ENCODE data around the gene BHLHE23. TPM values are rescaled to one million over a fixed set of nuclear protein-coding genes. Genes with fewer than 3 reads are reported as not detected.

BHLHE23 gene
- total and polyA plus RNA-seq, 12 donors = 0.03 TPM; not detected in 11

- no peak for DNase-seq
- TF ChIP-seq CTCF (IDR thresholded peaks at IDR 0.05) = no peak
- H3K4me1 ChIP-seq = peaks cover 0 to 10% (median 0%) of the 10 kb centered on the region in 9 donors
- no peak overlapping the region for H3K27ac ChIP-seq
- intact Hi-C loops (cut with DNase I) = no loop called here
- no peaks in the 10 kb centered on the region for H3K36me3 ChIP-seq
- WGBS, 2 donors = 70 to 73% methylated on average over 19 of the region's 19 CpGs
- no peak for ATAC-seq
- H3K4me3 ChIP-seq = no peak overlapping the region
- no peaks in the 10 kb centered on the region for H3K9me3 ChIP-seq
- H3K27me3 ChIP-seq = peaks cover 10 to 97% (median 88%) of the 10 kb centered on the region in 7 donors
Observed at GRCh38 chr20:62980380-62980960, 26.3 kb downstream of the BHLHE23 start.

- intact Hi-C loops (cut with DNase I) = no loop called here
- 36 to 40% methylated on average over 19 of the region's 19 CpGs for WGBS, 2 donors
Observed at GRCh38 chr20:62979876-62980373, 26.8 kb downstream of the BHLHE23 start.

GRCh38 chr20:62979310-62979709 lies 27.5 kb downstream of the BHLHE23 start:
- Histone ChIP-seq H3K4me3 (no peak overlapping the region), H3K9me3 (no peaks in the 10 kb centered on the region), H3K27ac (no peak overlapping the region), H3K36me3 (no peaks in the 10 kb centered on the region), H3K4me1 (peaks cover 0 to 10% (median 0%) of the 10 kb centered on the region in 9 donors), H3K27me3 (peaks cover 10 to 98% (median 95%) of the 10 kb centered on the region in 7 donors)
- no peak for ATAC-seq
- 81 to 86% methylated on average over 14 of the region's 14 CpGs for WGBS, 2 donors
- TF ChIP-seq CTCF (IDR thresholded peaks at IDR 0.05) = no peak
- intact Hi-C loops (cut with DNase I) = no loop called here
- no peak for DNase-seq

More at GRCh38 chr20:62979876-62980373, 26.8 kb downstream of the BHLHE23 start:
- Histone ChIP-seq H3K27me3 (peaks cover 10 to 98% (median 93%) of the 10 kb centered on the region in 7 donors), H3K36me3 (no peaks in the 10 kb centered on the region), H3K9me3 (no peaks in the 10 kb centered on the region), H3K27ac (no peak overlapping the region), H3K4me3 (no peak overlapping the region), H3K4me1 (peaks cover 0 to 10% (median 0%) of the 10 kb centered on the region in 9 donors)
- DNase-seq (no peak), ATAC-seq (no peak)
- no peak for TF ChIP-seq CTCF (IDR thresholded peaks at IDR 0.05)

GRCh38 chr20:62978561-62978943 lies 28.2 kb downstream of the BHLHE23 start:
- ATAC-seq (peak in 1 of 8 donors; percentile 26), DNase-seq (no peak)
- Histone ChIP-seq H3K36me3 (no peaks in the 10 kb centered on the region), H3K4me1 (peaks cover 0 to 10% (median 0%) of the 10 kb centered on the region in 9 donors), H3K4me3 (no peak overlapping the region), H3K27ac (no peak overlapping the region), H3K9me3 (no peaks in the 10 kb centered on the region), H3K27me3 (peaks cover 10 to 100% (median 96%) of the 10 kb centered on the region in 7 donors)
- WGBS, 2 donors = 60 to 61% methylated on average over 13 of the region's 13 CpGs
- intact Hi-C loops (cut with DNase I) = no loop called here
- TF ChIP-seq CTCF (IDR thresholded peaks at IDR 0.05) = no peak
